NT2/D1 (cell line): ENCODE data around the gene MFAP5.

Experiments
- DNase-seq: peaks from one replicate; pipeline ENCODE4 v3.0.0-alpha.2; 2011; ENCODE audit warnings: low read depth, low spot score
- H3K27me3 ChIP-seq: 2 replicates; pipeline ENCODE4 v1.6.0; 2011; ENCODE audit warnings: mild to moderate bottlenecking; ENCODE audit not compliant: insufficient read length, insufficient read depth
- H3K36me3 ChIP-seq: 2 replicates; pipeline ENCODE4 v1.6.1; 2011; ENCODE audit warnings: mild to moderate bottlenecking, low read length, mixed read lengths; ENCODE audit not compliant: insufficient read depth, insufficient read length
- H3K4me1 ChIP-seq: 2 replicates; pipeline ENCODE4 v1.5.1; 2011; ENCODE audit not compliant: insufficient read depth, insufficient read length
- H3K4me3 ChIP-seq: 2 replicates; pipeline ENCODE4 v1.5.1; 2011; ENCODE audit warnings: low read depth; ENCODE audit not compliant: insufficient read length
- H3K9ac ChIP-seq: 2 replicates; pipeline ENCODE4 v1.6.0; 2011; ENCODE audit warnings: low read depth; ENCODE audit not compliant: insufficient read length
- H3K9me3 ChIP-seq: 2 replicates; pipeline ENCODE4 v1.5.1; 2011; ENCODE audit warnings: mild to moderate bottlenecking, low read length; ENCODE audit not compliant: insufficient read depth
- SUZ12 ChIP-seq: IDR thresholded peaks from 2 replicates; pipeline ENCODE4 v1.6.1; 2011; ENCODE audit not compliant: insufficient read length, insufficient read depth; ENCODE audit errors: extremely low read depth
- YY1 ChIP-seq: IDR thresholded peaks from 2 replicates; pipeline ENCODE4 v1.6.1; 2011; ENCODE audit not compliant: insufficient read length, insufficient read depth
- ZNF274 ChIP-seq: IDR thresholded peaks from 2 replicates; pipeline ENCODE4 v1.6.1; 2011; ENCODE audit warnings: mild to moderate bottlenecking, low read depth, low read length

The MFAP5 gene

DNA sequence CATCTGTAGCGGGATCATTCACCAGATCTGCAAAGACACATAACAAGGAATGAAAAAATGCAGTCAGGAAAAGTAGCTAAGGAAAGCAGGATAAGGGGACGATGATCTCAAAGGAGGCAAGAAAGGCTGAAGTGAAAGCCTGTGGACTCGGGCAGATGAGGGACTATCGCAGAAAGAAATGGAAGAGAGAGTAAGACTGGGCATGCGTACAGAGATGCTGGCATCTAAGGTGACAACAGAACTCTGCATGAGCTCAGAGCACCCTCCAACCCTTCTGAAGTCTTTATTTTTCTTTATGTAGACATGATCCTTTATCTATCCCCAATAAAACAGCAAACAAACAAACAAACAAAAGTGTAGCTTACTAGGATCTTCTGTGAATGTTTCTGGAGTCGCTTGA is 7.2 kb downstream of the MFAP5 start:
- no peaks in the 10 kb centered on the region for H3K4me1 ChIP-seq
- H3K9me3 ChIP-seq, result no peaks in the 10 kb centered on the region
- no peak for DNase-seq
- TF ChIP-seq YY1, result no peak
- TF ChIP-seq ZNF274, result no peak
- TF ChIP-seq SUZ12, result no peak
- no peak overlapping the region for H3K9ac ChIP-seq
- no peaks in the 10 kb centered on the region for H3K27me3 ChIP-seq
- H3K36me3 ChIP-seq, result peaks cover 23% of the 10 kb centered on the region
- no peak overlapping the region for H3K4me3 ChIP-seq

- no peaks in the 10 kb centered on the region for H3K27me3 ChIP-seq
- no peak for TF ChIP-seq SUZ12
- H3K9ac ChIP-seq, result no peak overlapping the region
- H3K9me3 ChIP-seq, result no peaks in the 10 kb centered on the region
- DNase-seq, result no peak
- peaks cover 3% of the 10 kb centered on the region for H3K4me1 ChIP-seq
- peaks cover 39% of the 10 kb centered on the region for H3K36me3 ChIP-seq
- H3K4me3 ChIP-seq, result no peak overlapping the region
These were observed 13.9 kb downstream of the MFAP5 start for GRCh38 chr12:8648576-8649205.

- Histone ChIP-seq H3K27me3 (no peaks in the 10 kb centered on the region), H3K4me3 (no peak overlapping the region), H3K4me1 (peaks cover 3% of the 10 kb centered on the region), H3K36me3 (peaks cover 33% of the 10 kb centered on the region), H3K9ac (no peak overlapping the region), H3K9me3 (no peaks in the 10 kb centered on the region)
- DNase-seq, result no peak
- TF ChIP-seq ZNF274 (no peak), YY1 (no peak), SUZ12 (no peak)
These were observed 14.7 kb downstream of the MFAP5 start for GRCh38 chr12:8647968-8648367.

DNA sequence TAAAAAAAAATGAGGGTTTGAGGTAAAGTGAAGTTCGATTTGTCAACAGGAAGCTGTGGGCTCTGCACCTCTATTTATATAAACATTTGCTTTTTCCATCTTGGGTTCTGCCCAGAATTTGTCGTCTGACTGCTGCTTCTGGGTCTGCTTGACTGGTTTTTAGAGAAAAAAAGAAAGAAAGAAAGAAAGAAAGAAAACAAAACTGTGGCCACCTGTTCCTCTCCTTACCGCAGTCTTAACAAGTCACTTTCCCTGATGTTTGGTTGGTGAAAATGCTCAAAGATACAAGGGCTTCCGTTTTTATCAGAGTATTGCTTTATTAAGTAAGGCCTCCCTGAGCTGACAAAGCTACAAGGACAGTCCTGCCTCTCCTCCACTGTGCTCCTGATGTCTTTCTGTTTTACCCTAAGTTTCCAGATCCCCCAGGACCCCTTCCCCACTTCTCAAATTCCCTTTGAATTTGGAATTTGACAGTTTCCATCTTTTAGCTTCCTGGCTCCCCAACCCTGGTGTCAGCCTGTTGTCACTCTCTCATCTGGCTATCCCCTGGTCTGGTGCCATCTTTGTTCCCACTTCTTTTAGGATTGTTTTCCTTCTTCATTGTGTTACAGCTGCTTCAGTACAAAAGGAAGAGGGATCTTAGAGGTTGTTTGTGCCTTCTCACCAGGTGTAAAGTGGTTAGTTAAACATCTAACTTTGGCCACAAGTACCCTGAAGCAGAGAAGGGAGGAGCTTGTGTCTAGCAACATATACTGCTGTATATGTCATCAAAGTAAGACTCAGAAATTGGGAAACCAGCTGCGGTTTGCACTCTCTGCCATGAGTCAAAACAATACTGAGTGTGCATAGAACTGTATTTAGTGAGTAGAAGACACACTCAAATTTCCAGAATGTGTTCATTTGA is 18.0 kb downstream of the MFAP5 start:
- DNase-seq, result no peak
- H3K9me3 ChIP-seq, result 0 out of 2 replicates have a peak, but pooled peaks cover under 1% of the 10 kb centered on the region
- H3K27me3 ChIP-seq, result no peaks in the 10 kb centered on the region
- no peak overlapping the region for H3K4me3 ChIP-seq
- peaks cover 24% of the 10 kb centered on the region for H3K36me3 ChIP-seq
- H3K9ac ChIP-seq, result no peak overlapping the region
- TF ChIP-seq SUZ12, result no peak
- no peak for TF ChIP-seq YY1
- TF ChIP-seq ZNF274, result no peak
- peaks cover 3% of the 10 kb centered on the region for H3K4me1 ChIP-seq

DNA sequence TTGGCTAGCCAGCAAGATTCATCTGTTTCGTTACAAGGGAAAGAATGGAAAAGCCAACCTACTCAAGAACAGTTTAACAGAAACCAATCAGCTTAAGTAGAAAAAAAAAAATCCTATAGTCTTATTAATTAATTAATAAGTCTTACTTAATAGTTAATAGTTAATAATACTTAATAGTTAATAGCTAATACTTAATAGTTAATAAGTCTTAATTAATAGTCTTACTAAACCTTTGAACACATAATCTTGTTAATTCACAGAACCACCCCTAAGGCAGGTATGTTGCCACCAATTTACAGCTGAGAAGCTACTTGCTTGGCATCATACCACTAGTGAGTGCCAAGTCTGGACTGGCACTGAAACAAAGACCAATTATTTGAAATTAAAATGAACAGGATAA is 19.9 kb downstream of the MFAP5 start:
- peaks cover 3% of the 10 kb centered on the region for H3K4me1 ChIP-seq
- no peaks in the 10 kb centered on the region for H3K27me3 ChIP-seq
- no peak overlapping the region for H3K9ac ChIP-seq
- peaks cover 17% of the 10 kb centered on the region; the same call in 1 of the 2 replicates for H3K9me3 ChIP-seq
- H3K36me3 ChIP-seq, result peaks cover 8% of the 10 kb centered on the region
- DNase-seq, result no peak
- H3K4me3 ChIP-seq, result no peak overlapping the region
- TF ChIP-seq ZNF274 (no peak), YY1 (no peak), SUZ12 (no peak)

DNA sequence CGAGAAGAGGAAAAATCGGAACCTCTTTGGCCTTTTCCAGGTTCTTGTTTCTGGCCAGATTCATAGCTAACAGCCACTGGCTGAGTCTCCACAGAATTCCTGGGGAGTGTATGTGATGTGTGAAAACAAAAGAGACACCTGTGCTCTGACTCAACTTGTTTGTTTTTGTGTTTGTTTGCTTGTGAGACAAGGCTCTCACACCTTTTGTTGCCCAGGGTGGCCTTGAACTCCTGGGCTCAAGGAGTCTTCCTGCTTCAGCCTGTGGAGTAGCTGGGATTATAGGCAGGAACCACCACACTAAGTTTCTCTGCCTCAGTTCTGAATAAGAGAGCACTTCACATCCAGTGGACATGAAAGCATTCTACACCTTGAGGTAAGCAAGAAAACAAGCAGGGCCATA is 22.7 kb downstream of the MFAP5 start:
- Histone ChIP-seq H3K27me3 (no peaks in the 10 kb centered on the region), H3K9me3 (peaks cover 38% of the 10 kb centered on the region), H3K4me1 (peaks cover 17% of the 10 kb centered on the region), H3K9ac (no peak overlapping the region), H3K36me3 (no peaks in the 10 kb centered on the region), H3K4me3 (no peak overlapping the region)
- no peak for DNase-seq
- TF ChIP-seq YY1 (no peak), SUZ12 (no peak), ZNF274 (no peak)

DNA sequence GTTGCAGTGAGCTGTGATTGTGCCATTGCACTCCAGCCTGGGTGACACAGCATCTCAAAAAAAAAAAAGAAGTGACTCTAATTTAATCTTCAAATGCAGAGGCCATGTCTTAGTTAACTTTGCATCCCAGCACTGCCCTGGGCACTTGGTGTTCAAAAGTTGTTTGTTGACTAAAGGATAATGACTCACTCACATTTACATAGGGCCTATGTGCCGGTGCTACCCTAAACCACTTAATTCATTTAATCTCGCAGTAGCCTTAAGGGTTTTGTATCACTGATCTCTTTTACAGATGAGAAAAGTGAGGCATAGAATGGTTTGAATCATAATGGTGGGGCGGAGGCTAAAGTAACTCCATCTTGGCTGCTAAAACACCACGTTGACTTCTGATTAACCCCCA is 23.7 kb downstream of the MFAP5 start:
- H3K9me3 ChIP-seq, result peaks cover 47% of the 10 kb centered on the region
- peaks cover 17% of the 10 kb centered on the region for H3K4me1 ChIP-seq
- H3K36me3 ChIP-seq, result no peaks in the 10 kb centered on the region
- no peak overlapping the region for H3K9ac ChIP-seq
- H3K27me3 ChIP-seq, result no peaks in the 10 kb centered on the region
- no peak for DNase-seq
- no peak overlapping the region for H3K4me3 ChIP-seq
- TF ChIP-seq ZNF274 (no peak), SUZ12 (no peak), YY1 (peak; percentile 6)
